Endothelial cell (in vitro differentiated cells): Measurements from ENCODE around the gene KCNK18. TPM values are rescaled to one million over a fixed set of nuclear protein-coding genes. Genes with fewer than 3 reads are reported as not detected.

Source experiments
- DNase-seq: peaks from one replicate; pipeline ENCODE4 v3.0.0; 2021; ENCODE audit warnings: low spot score
- H3K27ac Mint-ChIP-seq: one replicate; pipeline ENCODE4 v1.8.0; 2021; ENCODE audit warnings: mixed read lengths, inconsistent platforms; ENCODE audit not compliant: unreplicated experiment
- H3K27me3 Mint-ChIP-seq: one replicate; pipeline ENCODE4 v1.8.0; 2021; ENCODE audit warnings: mild to moderate bottlenecking, moderate library complexity, mixed read lengths, inconsistent platforms; ENCODE audit not compliant: unreplicated experiment
- H3K36me3 Mint-ChIP-seq: one replicate; pipeline ENCODE4 v1.8.0; 2021; ENCODE audit warnings: mild to moderate bottlenecking, low read depth, mixed read lengths, inconsistent platforms; ENCODE audit not compliant: unreplicated experiment
- H3K4me1 Mint-ChIP-seq: one replicate; pipeline ENCODE4 v1.8.0; 2021; ENCODE audit warnings: mild to moderate bottlenecking, mixed read lengths, inconsistent platforms; ENCODE audit not compliant: unreplicated experiment
- H3K4me3 Mint-ChIP-seq: one replicate; pipeline ENCODE4 v1.8.0; 2021; ENCODE audit warnings: mild to moderate bottlenecking, mixed read lengths, inconsistent platforms; ENCODE audit not compliant: unreplicated experiment
- H3K9me3 Mint-ChIP-seq: one replicate; pipeline ENCODE4 v1.8.0; 2021; ENCODE audit warnings: mixed read lengths, inconsistent platforms; ENCODE audit not compliant: unreplicated experiment
- total RNA-seq: library from RNA; stranded (reverse); fragmentation: NEBNext Ultra II Directional; extraction: Animal tissue kit (Norgen Biotek cat#: 25700); gene quantifications from one replicate; pipeline ENCODE4 v1.2.1, GENCODE V29; 2021; ENCODE audit not compliant: unreplicated experiment
- TF ChIP-seq, protein P1 (sequence below): fragments of 200-600 bp; sonication (generic); IDR thresholded peaks from one replicate; pipeline ENCODE4 v1.5.0; 2021; ENCODE audit warnings: antibody characterized with exemption; ENCODE audit not compliant: unreplicated experiment

Gene KCNK18
- total RNA-seq, 1 donor from 2014 or later = 0.31 TPM

- Mint-ChIP-seq H3K4me1 (no peaks in the 10 kb centered on the region), H3K27ac (no peak overlapping the region), H3K4me3 (no peak overlapping the region), H3K27me3 (peaks cover 14% of the 10 kb centered on the region), H3K9me3 (no peaks in the 10 kb centered on the region), H3K36me3 (no peaks in the 10 kb centered on the region)
- DNase-seq = no peak
- TF ChIP-seq, protein P1, sequence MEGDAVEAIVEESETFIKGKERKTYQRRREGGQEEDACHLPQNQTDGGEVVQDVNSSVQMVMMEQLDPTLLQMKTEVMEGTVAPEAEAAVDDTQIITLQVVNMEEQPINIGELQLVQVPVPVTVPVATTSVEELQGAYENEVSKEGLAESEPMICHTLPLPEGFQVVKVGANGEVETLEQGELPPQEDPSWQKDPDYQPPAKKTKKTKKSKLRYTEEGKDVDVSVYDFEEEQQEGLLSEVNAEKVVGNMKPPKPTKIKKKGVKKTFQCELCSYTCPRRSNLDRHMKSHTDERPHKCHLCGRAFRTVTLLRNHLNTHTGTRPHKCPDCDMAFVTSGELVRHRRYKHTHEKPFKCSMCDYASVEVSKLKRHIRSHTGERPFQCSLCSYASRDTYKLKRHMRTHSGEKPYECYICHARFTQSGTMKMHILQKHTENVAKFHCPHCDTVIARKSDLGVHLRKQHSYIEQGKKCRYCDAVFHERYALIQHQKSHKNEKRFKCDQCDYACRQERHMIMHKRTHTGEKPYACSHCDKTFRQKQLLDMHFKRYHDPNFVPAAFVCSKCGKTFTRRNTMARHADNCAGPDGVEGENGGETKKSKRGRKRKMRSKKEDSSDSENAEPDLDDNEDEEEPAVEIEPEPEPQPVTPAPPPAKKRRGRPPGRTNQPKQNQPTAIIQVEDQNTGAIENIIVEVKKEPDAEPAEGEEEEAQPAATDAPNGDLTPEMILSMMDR = no peak
Observed at GRCh38 chr10:117218654-117219053, 21.4 kb downstream of the KCNK18 start.

DNA sequence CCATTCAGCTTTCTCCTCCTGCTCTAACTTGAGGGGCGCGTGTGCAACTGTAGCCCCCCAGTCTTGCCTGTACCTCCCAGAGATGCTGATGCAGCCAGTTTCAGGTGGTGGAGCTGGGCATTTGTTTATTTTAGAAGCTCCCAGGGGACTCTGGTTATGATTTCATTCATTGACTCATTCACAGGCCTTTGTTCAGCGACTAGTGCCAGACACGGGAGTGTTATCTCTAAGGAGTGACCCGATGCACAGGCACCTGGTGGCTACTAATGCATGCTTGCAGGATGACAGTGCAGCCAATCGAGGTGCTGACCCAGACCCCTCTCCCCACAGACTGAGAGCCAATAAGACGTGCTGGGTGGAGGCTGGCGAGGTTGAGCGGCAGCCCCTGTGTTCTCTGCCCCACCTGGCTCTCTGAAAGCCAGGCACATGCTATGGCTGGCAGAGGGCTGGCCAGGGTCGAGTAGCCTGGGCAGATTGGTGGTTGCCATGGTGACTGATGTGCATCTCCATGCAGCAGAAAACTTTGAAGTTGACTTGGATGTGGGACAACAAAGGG lies 23.9 kb downstream of the KCNK18 start:
- no peaks in the 10 kb centered on the region for H3K9me3 Mint-ChIP-seq
- H3K4me1 Mint-ChIP-seq = no peaks in the 10 kb centered on the region
- peaks cover 9% of the 10 kb centered on the region for H3K27me3 Mint-ChIP-seq
- no peak for DNase-seq
- no peaks in the 10 kb centered on the region for H3K36me3 Mint-ChIP-seq
- no peak overlapping the region for H3K4me3 Mint-ChIP-seq
- TF ChIP-seq, protein P1 = no peak
- no peak overlapping the region for H3K27ac Mint-ChIP-seq

DNA sequence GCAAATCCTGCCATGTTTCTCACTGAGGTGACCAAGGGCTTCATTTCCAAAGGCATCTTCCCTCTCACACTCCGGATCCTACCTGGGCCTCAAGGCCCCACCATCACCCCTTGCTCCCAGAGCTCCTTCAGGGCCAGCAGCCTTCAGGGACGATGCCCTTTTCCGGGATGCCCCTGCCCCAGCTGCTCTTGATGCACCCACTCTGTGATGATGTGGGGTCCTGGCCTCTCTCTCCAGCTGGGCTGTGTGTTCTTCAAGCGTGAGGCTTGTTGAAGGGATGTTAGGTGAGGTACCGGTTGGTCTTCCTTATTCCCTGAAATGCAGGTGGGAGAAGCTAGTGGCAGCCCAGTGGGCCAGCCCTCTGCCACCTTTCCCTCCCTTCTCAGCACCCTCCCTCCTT lies 25.3 kb downstream of the KCNK18 start:
- H3K27me3 Mint-ChIP-seq = peaks cover 9% of the 10 kb centered on the region
- no peaks in the 10 kb centered on the region for H3K36me3 Mint-ChIP-seq
- no peak for DNase-seq
- H3K9me3 Mint-ChIP-seq = no peaks in the 10 kb centered on the region
- no peak overlapping the region for H3K27ac Mint-ChIP-seq
- no peak overlapping the region for H3K4me3 Mint-ChIP-seq
- TF ChIP-seq, protein P1 = no peak
- no peaks in the 10 kb centered on the region for H3K4me1 Mint-ChIP-seq

DNA sequence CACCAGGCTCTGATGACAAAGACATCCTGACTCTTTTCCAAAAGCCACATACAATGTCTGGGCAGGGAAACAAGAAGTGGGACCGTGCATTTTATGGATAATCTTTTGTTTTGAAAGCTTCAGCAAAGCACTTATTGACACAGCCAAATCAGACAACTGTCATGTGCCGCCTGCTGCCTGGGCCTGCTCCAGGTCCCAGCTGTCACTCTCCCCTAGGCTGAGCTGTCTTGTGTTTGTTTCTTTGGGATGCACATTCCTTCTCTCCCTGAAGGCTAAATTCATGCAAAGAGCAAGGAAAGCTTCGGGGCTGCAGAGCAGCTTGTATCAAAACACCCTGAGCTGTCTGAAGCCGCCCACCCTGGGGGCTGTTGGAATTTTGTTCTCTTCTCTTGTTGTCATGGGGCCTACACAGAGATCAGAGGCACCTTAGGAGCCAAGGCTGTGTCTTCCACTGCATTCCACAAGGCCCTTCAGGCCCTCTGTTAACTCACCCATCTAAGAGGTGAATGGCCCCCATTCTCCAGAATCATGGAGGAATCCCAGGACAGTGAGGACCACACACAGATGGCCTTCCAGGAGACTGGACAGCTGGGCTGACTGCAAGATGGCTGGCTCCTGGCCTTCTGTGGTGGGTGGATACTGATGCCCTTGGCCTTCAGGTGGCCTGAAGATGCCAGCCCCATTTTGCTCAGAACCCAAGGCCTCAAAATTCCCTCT lies 25.8 kb downstream of the KCNK18 start:
- peaks cover 5% of the 10 kb centered on the region for H3K27me3 Mint-ChIP-seq
- H3K36me3 Mint-ChIP-seq = no peaks in the 10 kb centered on the region
- TF ChIP-seq, protein P1 = no peak
- no peak for DNase-seq
- H3K9me3 Mint-ChIP-seq = no peaks in the 10 kb centered on the region
- no peak overlapping the region for H3K4me3 Mint-ChIP-seq
- H3K27ac Mint-ChIP-seq = no peak overlapping the region
- H3K4me1 Mint-ChIP-seq = no peaks in the 10 kb centered on the region

GRCh38 chr10:117223693-117224430 lies 26.6 kb downstream of the KCNK18 start:
- Mint-ChIP-seq H3K4me1 (no peaks in the 10 kb centered on the region), H3K36me3 (no peaks in the 10 kb centered on the region), H3K27me3 (peaks cover 6% of the 10 kb centered on the region), H3K4me3 (no peak overlapping the region), H3K27ac (no peak overlapping the region), H3K9me3 (no peaks in the 10 kb centered on the region)
- DNase-seq = no peak
- TF ChIP-seq, protein P1 = no peak
